H1 (cell line): ENCODE data around the gene SLC12A6. TPM values are rescaled to one million over a fixed set of nuclear protein-coding genes. Genes with fewer than 3 reads are reported as not detected.

ENCODE experiments used
- CTCF ChIA-PET: fragments of 300-600 bp; sonication (Branson Sonifier 250); formaldehyde crosslinking; loops from one replicate; lab custom pipeline; 2021; ENCODE audit not compliant: partially characterized antibody; lab: Charles Lee
- POLR2A ChIA-PET: fragments of 300-600 bp; sonication (Branson Sonifier 250); formaldehyde crosslinking; loops from one replicate; lab custom pipeline; 2021; ENCODE audit warnings: inconsistent platforms; ENCODE audit not compliant: partially characterized antibody; lab: Charles Lee
- DNase-seq, 2 experiments: peaks; one replicate each; pipeline versions ENCODE4 v3.0.0 to v3.0.0-alpha.2; 2010 to 2022; ENCODE audit warnings: low spot score in 2 of 2, low read depth in 1 of 2, mixed read lengths in 1 of 2
- FAIRE-seq: peaks from 2 replicates; lab custom pipeline; 2011; peaks lifted over from hg19 to GRCh38; lab: Jason Lieb, UNC
- H2AFZ ChIP-seq: 2 replicates; pipeline ENCODE4 v1.8.1; 2012; ENCODE audit warnings: low read length, inconsistent platforms
- H2AK5ac ChIP-seq: 2 replicates; pipeline ENCODE4 v1.6.1; 2013; ENCODE audit warnings: low read depth, low read length
- H2BK120ac ChIP-seq: replicated peaks from 2 replicates; pipeline ENCODE3; 2013; ENCODE audit warnings: low read depth, low read length, inconsistent platforms
- H2BK12ac ChIP-seq: 2 replicates; pipeline ENCODE4 v1.6.1; 2013; ENCODE audit warnings: low read depth, low read length
- H2BK15ac ChIP-seq: 2 replicates; pipeline ENCODE4 v1.6.1; 2013; ENCODE audit warnings: low read length
- H2BK20ac ChIP-seq: 2 replicates; pipeline ENCODE4 v1.6.1; 2013; ENCODE audit warnings: low read length
- H2BK5ac ChIP-seq: 2 replicates; pipeline ENCODE4 v1.6.1; 2013; ENCODE audit warnings: low read depth, low read length
- H3K14ac ChIP-seq: 2 replicates; pipeline ENCODE4 v1.6.1; 2013; ENCODE audit warnings: inconsistent platforms; ENCODE audit not compliant: insufficient read length
- H3K18ac ChIP-seq: 2 replicates; pipeline ENCODE4 v1.6.1; 2013; ENCODE audit warnings: low read length; ENCODE audit errors: extremely low read depth
- H3K23ac ChIP-seq: 2 replicates; pipeline ENCODE4 v1.6.1; 2013; ENCODE audit warnings: inconsistent platforms; ENCODE audit not compliant: insufficient read length
- H3K23me2 ChIP-seq: 2 replicates; pipeline ENCODE4 v1.6.1; 2013; ENCODE audit warnings: low read depth, low read length
- H3K27ac ChIP-seq: 2 replicates; pipeline ENCODE4 v1.6.1; 2011; ENCODE audit warnings: low read depth, low read length, inconsistent platforms
- H3K27me3 ChIP-seq, 4 experiments: replicated peaks in 1 of 4; 1 replicate in 1 of 4; 2 replicates in 3 of 4; pipeline versions ENCODE4 v1.6.1 to v1.8.1; 2011 to 2013; ENCODE audit warnings: low read length in 3 of 4, mild to moderate bottlenecking in 3 of 4, inconsistent platforms in 2 of 4, mixed read lengths in 2 of 4, moderate library complexity in 1 of 4; ENCODE audit not compliant: control insufficient read depth in 3 of 4, insufficient read depth in 3 of 4; ENCODE audit errors: extremely low read depth in 1 of 4
- H3K36me3 ChIP-seq, 4 experiments: 2 replicates each; pipeline versions ENCODE4 v1.6.1 to v1.8.1; 2011 to 2013; ENCODE audit warnings: mild to moderate bottlenecking in 4 of 4, low read length in 3 of 4, moderate library complexity in 2 of 4, control low read depth in 1 of 4, inconsistent platforms in 1 of 4; ENCODE audit not compliant: insufficient read depth in 4 of 4, control insufficient read depth in 2 of 4
- H3K4ac ChIP-seq: replicated peaks from 2 replicates; pipeline ENCODE3; 2013; ENCODE audit warnings: low read length, low read depth, mixed read lengths, inconsistent platforms; ENCODE audit not compliant: insufficient read length
- H3K4me1 ChIP-seq, 4 experiments: replicated peaks in 1 of 4; 1 replicate in 1 of 4; 2 replicates in 3 of 4; pipeline versions ENCODE4 v1.6.1 to v1.8.1; 2011 to 2013; ENCODE audit warnings: low read length in 3 of 4, inconsistent platforms in 2 of 4, mixed read lengths in 1 of 4; ENCODE audit not compliant: insufficient read depth in 4 of 4, control insufficient read depth in 3 of 4
- H3K4me2 ChIP-seq, 2 experiments: 2 replicates each; pipeline versions ENCODE4 v1.6.1 to v1.8.1; 2011 to 2013; ENCODE audit warnings: low read depth in 2 of 2, low read length in 2 of 2, control low read depth in 1 of 2, inconsistent platforms in 1 of 2, mild to moderate bottlenecking in 1 of 2; ENCODE audit not compliant: insufficient read depth in 1 of 2
- H3K4me3 ChIP-seq, 4 experiments: fragments of 200-600, 300-600 bp in 1 of 4; sonication (generic), shearing (Covaris generic), sonication (Bioruptor Twin) in 1 of 4; 2 replicates each; pipeline versions ENCODE4 v1.5.1 to v1.8.1; 2011 to 2016; ENCODE audit warnings: low read length in 4 of 4, low read depth in 3 of 4, control low read depth in 2 of 4, inconsistent platforms in 2 of 4, mild to moderate bottlenecking in 2 of 4, mixed read lengths in 1 of 4, moderate library complexity in 1 of 4; ENCODE audit not compliant: insufficient read depth in 2 of 4; ENCODE audit errors: extremely low read depth in 1 of 4
- H3K56ac ChIP-seq: replicated peaks from 2 replicates; pipeline ENCODE3; 2013; ENCODE audit warnings: low read depth, mild to moderate bottlenecking, mixed read lengths, low read length, inconsistent platforms; ENCODE audit not compliant: insufficient read length
- H3K79me1 ChIP-seq: 2 replicates; pipeline ENCODE4 v1.6.1; 2013; ENCODE audit warnings: low read depth, low read length, control low read depth
- H3K79me2 ChIP-seq, 2 experiments: 2 replicates each; pipeline versions ENCODE4 v1.6.1 to v1.8.1; 2012 to 2013; ENCODE audit warnings: low read length in 2 of 2, mild to moderate bottlenecking in 2 of 2, inconsistent platforms in 1 of 2; ENCODE audit not compliant: insufficient read depth in 2 of 2, control insufficient read depth in 1 of 2
- H3K9ac ChIP-seq, 4 experiments: replicated peaks in 1 of 4; 1 replicate in 1 of 4; 2 replicates in 3 of 4; pipeline versions ENCODE4 v1.6.1 to v1.8.1; 2011 to 2013; ENCODE audit warnings: low read depth in 3 of 4, low read length in 3 of 4, control low read depth in 2 of 4, mild to moderate bottlenecking in 2 of 4, moderate library complexity in 2 of 4, inconsistent platforms in 1 of 4; ENCODE audit errors: extremely low read depth in 1 of 4
- H3K9me3 ChIP-seq, 2 experiments: 2 replicates each; pipeline versions ENCODE4 v1.6.1 to v1.8.1; 2012 to 2013; ENCODE audit warnings: mild to moderate bottlenecking in 2 of 2, moderate library complexity in 2 of 2, control low read depth in 1 of 2, inconsistent platforms in 1 of 2, low read depth in 1 of 2, low read length in 1 of 2, mixed read lengths in 1 of 2; ENCODE audit not compliant: insufficient read depth in 2 of 2
- H4K20me1 ChIP-seq, 2 experiments: replicated peaks in 1 of 2; 2 replicates each; pipeline versions ENCODE3 to v1.8.1; 2011 to 2013; ENCODE audit warnings: inconsistent platforms in 2 of 2, low read length in 2 of 2, mild to moderate bottlenecking in 1 of 2; ENCODE audit not compliant: insufficient read depth in 2 of 2, control insufficient read depth in 1 of 2
- H4K5ac ChIP-seq: 2 replicates; pipeline ENCODE4 v1.6.1; 2013; ENCODE audit warnings: low read length, low read depth, mixed read lengths, inconsistent platforms; ENCODE audit not compliant: insufficient read length
- H4K8ac ChIP-seq: 2 replicates; pipeline ENCODE4 v1.8.0; 2013; ENCODE audit warnings: mild to moderate bottlenecking, moderate library complexity, low read length, inconsistent platforms; ENCODE audit not compliant: insufficient read depth; ENCODE audit errors: extremely low read depth
- H4K91ac ChIP-seq: replicated peaks from 2 replicates; pipeline ENCODE3; 2013; ENCODE audit warnings: low read length, mixed read lengths, inconsistent platforms; ENCODE audit not compliant: insufficient read length
- EP300 ChIP-seq, 2 experiments: IDR thresholded peaks; 1 replicate in 1 of 2; 2 replicates in 1 of 2; pipeline ENCODE4 v1.6.1; 2011 to 2012; ENCODE audit warnings: low read depth in 2 of 2, low read length in 2 of 2, mild to moderate bottlenecking in 2 of 2, borderline replicate concordance in 1 of 2, inconsistent platforms in 1 of 2, moderate library complexity in 1 of 2
- SIRT6 ChIP-seq: IDR thresholded peaks from one replicate; pipeline ENCODE4 v1.7.1; 2012; ENCODE audit warnings: low read length, inconsistent platforms
- SP1 ChIP-seq: IDR thresholded peaks from 2 replicates; pipeline ENCODE4 v1.6.1; 2011; ENCODE audit warnings: low read depth, low read length
- SUZ12 ChIP-seq: fragments of 200-600 bp; sonication (generic); IDR thresholded peaks from 2 replicates; pipeline ENCODE4 v1.6.1; 2012; ENCODE audit warnings: mild to moderate bottlenecking, inconsistent platforms, low read length, moderate library complexity, mixed read lengths
- YY1 ChIP-seq: IDR thresholded peaks from 2 replicates; pipeline ENCODE4 v1.6.1; 2011; ENCODE audit warnings: low read depth, mild to moderate bottlenecking, low read length
- WGBS, 2 experiments: shearing (Covaris generic) in 1 of 2; methylation state at CpG; one replicate each; pipeline versions ENCODE4 v1.1.6 to v1.1.7; 2013 to 2015; ENCODE audit warnings: low lambda C conversion rate in 2 of 2, mixed read lengths in 2 of 2, inconsistent platforms in 1 of 2, low coverage in 1 of 2, missing lambda C conversion rate in 1 of 2; ENCODE audit not compliant: insufficient replicate concordance in 2 of 2, insufficient coverage in 1 of 2, insufficient read length in 1 of 2; ENCODE audit errors: extremely low coverage in 1 of 2, missing lambda C conversion rate in 1 of 2; 5-methylcytosine and 5-hydroxymethylcytosine counted together
- polyA plus RNA-seq, 7 experiments: library from polyadenylated mRNA; depleted of rRNA in 3 of 7; stranded (reverse) in 5 of 7; unstranded in 2 of 7; fragments of >200 nt in 5 of 7; fragments of 200-250 nt in 2 of 7; gene quantifications; 1 replicate in 5 of 7; 2 replicates in 1 of 7; 4 replicates in 1 of 7; pipeline versions ENCODE4 v1.2.1 to v1.2.3, GENCODE V29; 2011 to 2013; ENCODE audit warnings: missing spikeins in 2 of 7, mixed read lengths in 2 of 7
- total RNA-seq: library from RNA; stranded (reverse); fragmentation: NEBNext Ultra II Directional; extraction: Animal tissue kit (Norgen Biotek cat#: 25700); gene quantifications from 2 replicates; pipeline ENCODE4 v1.2.1, GENCODE V29; 2021

SLC12A6 gene
- total and polyA plus RNA-seq, 2 of the 8 experiments (the other 6 are each of a cell fraction or from before 2014, with no cell fraction given), result 9.2 to 11.1 TPM

DNA sequence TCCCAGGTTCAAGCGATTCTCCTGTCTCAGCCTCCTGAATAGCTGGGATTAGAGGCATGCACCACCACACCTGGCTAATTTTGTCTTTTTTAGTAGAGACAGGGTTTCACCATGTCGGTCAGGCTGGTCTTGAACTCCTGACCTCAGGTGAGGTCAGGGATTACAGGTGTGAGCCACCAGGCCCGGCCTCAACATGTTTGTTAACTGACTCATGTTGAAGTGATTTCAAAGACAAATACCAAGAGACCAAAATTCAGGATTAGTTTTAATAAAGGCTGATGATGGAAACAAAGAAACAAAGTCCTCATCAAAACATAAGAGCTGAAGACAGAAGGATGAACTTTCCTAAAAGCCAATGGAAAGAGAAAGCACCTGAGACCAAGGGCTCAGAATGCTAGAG lies 36.5 kb downstream of the SLC12A6 start:
- POLR2A ChIA-PET, result no interaction called here
- FAIRE-seq, result no peak

More for the DNA sequence above, 36.5 kb downstream of the SLC12A6 start:
- Histone ChIP-seq H3K56ac (no peak overlapping the region), H2BK15ac (no peak overlapping the region), H3K36me3 (no peaks in the 10 kb centered on the region), H3K27me3 (no peaks in the 10 kb centered on the region), H3K79me1 (no peaks in the 10 kb centered on the region), H4K5ac (no peak overlapping the region), H3K9me3 (no peaks in the 10 kb centered on the region), H3K27ac (no peak overlapping the region), H4K8ac (no peak overlapping the region), H2AK5ac (no peak overlapping the region), H3K23me2 (no peaks in the 10 kb centered on the region; the same call in 1 of the 2 replicates), H3K9ac (no peak overlapping the region), H3K14ac (no peak overlapping the region), H2BK120ac (no peak overlapping the region), H3K4ac (no peak overlapping the region), H3K23ac (no peak overlapping the region), H3K4me1 (no peaks in the 10 kb centered on the region), H3K4me3 (no peak overlapping the region), H3K18ac (no peak overlapping the region), H4K20me1 (no peaks in the 10 kb centered on the region), H4K91ac (no peak overlapping the region), H2AFZ (no peak overlapping the region), H3K79me2 (no peaks in the 10 kb centered on the region), H2BK5ac (no peak overlapping the region), H3K4me2 (no peak overlapping the region), H2BK12ac (no peak overlapping the region), H2BK20ac (no peak overlapping the region)
- TF ChIP-seq YY1 (no peak), SP1 (no peak), SUZ12 (no peak), SIRT6 (no peak), EP300 (IDR thresholded peaks at IDR 0.05; ENCODE audit: borderline replicate concordance in 1 of 2, low read depth in 2 of 2, low read length in 2 of 2) (no peak)
- 89% methylated on average over 3 of the region's 3 CpGs; no CpG with 5 or more reads in 1 of the 2 experiments for WGBS, 2 experiments
- no peak for DNase-seq
- CTCF ChIA-PET, result interaction anchor here (1.0 kb wide), 1 partner anchor 58 kb away, joined by 3 read pairs; no protein-coding TSS in a partner anchor
